Endothelial cell of umbilical vein (primary cell): Measurements from ENCODE around the gene TSPAN14. TPM values are rescaled to one million over a fixed set of nuclear protein-coding genes. Genes with fewer than 3 reads are reported as not detected.
A peak's percentile ranks its signal among the peaks of the same experiment; 100 is the strongest.

Experiments
- BruUV-seq: library from RNA; stranded (reverse); fragments of 400-500 nt; replicated peaks from 2 replicates; lab custom pipeline; 2021; lab: Mats Ljungman, UMichigan
- CTCF ChIA-PET: fragments of 300-600, 350-600 bp; sonication (Branson Sonifier 250); formaldehyde crosslinking; loops from one replicate; lab custom pipeline; 2021; ENCODE audit warnings: antibody characterized with exemption, inconsistent platforms; lab: Charles Lee
- POLR2A ChIA-PET: fragments of 300-600, 350-600 bp; sonication (Branson Sonifier 250); formaldehyde crosslinking; loops from one replicate; lab custom pipeline; 2021; ENCODE audit warnings: antibody characterized with exemption, inconsistent platforms; lab: Charles Lee
- DNase-seq: peaks from one replicate; pipeline ENCODE4 v3.0.0-alpha.2; 2011; ENCODE audit warnings: low read depth, low spot score
- FAIRE-seq: peaks from 2 replicates; lab custom pipeline; 2011; peaks lifted over from hg19 to GRCh38; lab: Jason Lieb, UNC
- H2AFZ ChIP-seq: 2 replicates; pipeline ENCODE4 v1.6.0; 2012; ENCODE audit warnings: low read depth, low read length, control low read depth, inconsistent platforms
- H3K27ac ChIP-seq: 2 replicates; pipeline ENCODE4 v1.5.1; 2011; ENCODE audit warnings: low read depth, mild to moderate bottlenecking, control low read depth, low read length, moderate library complexity; ENCODE audit not compliant: insufficient read depth
- H3K27me3 ChIP-seq, 2 experiments: 2 replicates each; pipeline versions ENCODE4 v1.6.0 to v1.6.1; 2011; ENCODE audit warnings: low read length in 2 of 2, mixed read lengths in 1 of 2; ENCODE audit not compliant: control insufficient read depth in 2 of 2, insufficient read depth in 2 of 2
- H3K36me3 ChIP-seq, 2 experiments: 2 replicates in 1 of 2; 3 replicates in 1 of 2; pipeline ENCODE4 v1.5.1; 2011; ENCODE audit warnings: low read length in 2 of 2, mild to moderate bottlenecking in 1 of 2, moderate library complexity in 1 of 2; ENCODE audit not compliant: control insufficient read depth in 2 of 2, insufficient read depth in 2 of 2; ENCODE audit errors: extremely low read depth in 1 of 2
- H3K4me1 ChIP-seq: 3 replicates; pipeline ENCODE4 v1.5.1; 2011; ENCODE audit warnings: mild to moderate bottlenecking, low read length; ENCODE audit not compliant: control insufficient read depth, insufficient read depth; ENCODE audit errors: extremely low read depth
- H3K4me2 ChIP-seq: 2 replicates; pipeline ENCODE4 v1.6.1; 2011; ENCODE audit warnings: low read length, control low read depth, mixed read lengths; ENCODE audit not compliant: insufficient read depth
- H3K4me3 ChIP-seq, 3 experiments: fragments of 200-600 bp in 1 of 3; sonication (generic), shearing (Covaris generic) in 1 of 3; replicated peaks in 1 of 3; 2 replicates each; pipeline ENCODE4 v1.5.1; 2011 to 2016; ENCODE audit warnings: control low read depth in 3 of 3, low read length in 3 of 3, mild to moderate bottlenecking in 2 of 3, inconsistent platforms in 1 of 3, low read depth in 1 of 3, moderate library complexity in 1 of 3; ENCODE audit not compliant: insufficient read depth in 1 of 3
- H3K79me2 ChIP-seq: 2 replicates; pipeline ENCODE4 v1.6.0; 2012; ENCODE audit warnings: low read length, inconsistent platforms; ENCODE audit not compliant: control insufficient read depth, insufficient read depth
- H3K9ac ChIP-seq: replicated peaks from 2 replicates; pipeline ENCODE3; 2011; ENCODE audit warnings: low read length, control low read depth; ENCODE audit not compliant: insufficient read depth; ENCODE audit errors: extremely low read depth
- H3K9me1 ChIP-seq: replicated peaks from 3 replicates; pipeline ENCODE4 v1.6.0; 2011; ENCODE audit warnings: mild to moderate bottlenecking, low read length; ENCODE audit not compliant: control insufficient read depth, insufficient read depth; ENCODE audit errors: extremely low read depth
- H3K9me3 ChIP-seq: replicated peaks from 2 replicates; pipeline ENCODE4 v1.5.1; 2012; ENCODE audit warnings: low read length, inconsistent platforms; ENCODE audit not compliant: control insufficient read depth, insufficient read depth
- H4K20me1 ChIP-seq: replicated peaks from 2 replicates; pipeline ENCODE3; 2011; ENCODE audit warnings: mild to moderate bottlenecking, low read length; ENCODE audit not compliant: control insufficient read depth, insufficient read depth; ENCODE audit errors: extremely low read depth
- CTCF ChIP-seq, 2 donors: IDR thresholded peaks; 1 replicate in 1 of 2; 2 replicates in 1 of 2; pipeline ENCODE4 v1.5.1; 2011; ENCODE audit warnings: low read length in 2 of 2, mild to moderate bottlenecking in 2 of 2, moderate library complexity in 2 of 2, control low read depth in 1 of 2, inconsistent platforms in 1 of 2, low read depth in 1 of 2; ENCODE audit not compliant: insufficient read depth in 1 of 2; ENCODE audit errors: extremely low read depth in 1 of 2
- EZH2 ChIP-seq: IDR thresholded peaks from 2 replicates; pipeline ENCODE4 v1.6.1; 2012; ENCODE audit warnings: borderline replicate concordance, low read depth, mild to moderate bottlenecking, moderate library complexity, low read length, inconsistent platforms; ENCODE audit not compliant: severe bottlenecking
- FOS ChIP-seq: IDR thresholded peaks from 2 replicates; pipeline ENCODE4 v1.6.1; 2011; ENCODE audit warnings: mild to moderate bottlenecking, low read length, moderate library complexity, borderline replicate concordance; ENCODE audit not compliant: insufficient read depth
- GATA2 ChIP-seq: IDR thresholded peaks from 2 replicates; pipeline ENCODE4 v1.7.0; 2011; ENCODE audit warnings: low read depth, mild to moderate bottlenecking, moderate library complexity, mixed read lengths, low read length; ENCODE audit not compliant: insufficient read length, insufficient read depth
- JUN ChIP-seq: IDR thresholded peaks from 2 replicates; pipeline ENCODE4 v1.6.1; 2011; ENCODE audit warnings: borderline replicate concordance, low read depth; ENCODE audit not compliant: insufficient read length, insufficient read depth
- MYC ChIP-seq: IDR thresholded peaks from one replicate; pipeline ENCODE4 v1.6.1; 2011; ENCODE audit warnings: mild to moderate bottlenecking, low read depth, low read length
- POLR2A ChIP-seq: IDR thresholded peaks from 2 replicates; pipeline ENCODE4 v1.6.1; 2012; ENCODE audit warnings: low read depth, mild to moderate bottlenecking, control low read depth, low read length
- POLR2AphosphoS5 ChIP-seq: IDR thresholded peaks from 2 replicates; pipeline ENCODE4 v1.6.1; 2012; ENCODE audit warnings: low read depth, mild to moderate bottlenecking, control low read depth, low read length, moderate library complexity; ENCODE audit not compliant: insufficient read depth
- dilution Hi-C: fragments of 300-500 bp; cut with MboI; formaldehyde crosslinking; loops from one replicate; pipeline ENCODE4 v1.15.0; 2019; ENCODE audit warnings: low sequenced_read_pairs; ENCODE audit not compliant: extremely low pct_ligation_motif_present
- intact Hi-C: fragments of 100-400 bp; cut with micrococcal nuclease; formaldehyde crosslinking; loops from one replicate; pipeline ENCODE4 v1.10.0; 2022
- polyA plus RNA-seq, 4 experiments: library from polyadenylated mRNA; depleted of rRNA in 3 of 4; stranded (reverse) in 3 of 4; unstranded in 1 of 4; fragments of >200 nt; gene quantifications; 2 replicates each; pipeline versions ENCODE4 v1.2.1 to v1.2.3, GENCODE V29; 2011 to 2012; ENCODE audit warnings: missing spikeins in 1 of 4
- total RNA-seq: library from RNA; stranded (reverse); gene quantifications from 2 replicates; pipeline ENCODE4 v1.2.3, GENCODE V29; 2021
- TF ChIP-seq, protein P1 (sequence below): IDR thresholded peaks from 2 replicates; pipeline ENCODE4 v1.6.1; 2011; ENCODE audit not compliant: insufficient read depth, insufficient read length

TSPAN14 gene
- total and polyA plus RNA-seq, 2 donors (not counting 3 experiments of a cell fraction or from before 2014, with no cell fraction given) = 210 to 242 TPM

DNA sequence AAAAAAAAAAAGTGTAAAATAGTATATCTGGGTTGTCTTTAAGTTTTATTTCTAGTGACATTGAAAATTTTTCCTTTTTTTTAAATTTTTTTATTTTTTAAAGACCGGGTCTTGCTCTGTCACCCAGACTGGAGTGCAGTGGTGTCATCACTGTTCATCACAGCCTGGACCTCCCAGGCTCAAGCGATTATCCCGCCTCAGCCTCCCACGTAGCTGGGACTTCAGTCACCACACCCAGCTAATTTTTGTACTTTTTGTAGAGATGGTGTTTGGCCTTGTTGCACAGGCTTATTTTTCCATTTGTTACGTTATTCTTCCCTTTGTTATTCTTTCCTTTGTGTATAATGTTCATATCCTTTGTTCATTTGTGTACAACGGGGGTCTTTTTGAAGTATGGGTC is 30.1 kb downstream of the TSPAN14 start:
- H3K9me1 ChIP-seq = no peaks in the 10 kb centered on the region
- H3K79me2 ChIP-seq = peaks cover 95% of the 10 kb centered on the region
- CTCF ChIA-PET = interaction anchor here (0.6 to 2.2 kb wide), 7 partner anchors 9 to 21 kb away, joined by 3 to 13 read pairs (median 4); no protein-coding TSS in a partner anchor
- H2AFZ ChIP-seq = no peak overlapping the region
- no peak for TF ChIP-seq JUN
- TF ChIP-seq, protein P1, sequence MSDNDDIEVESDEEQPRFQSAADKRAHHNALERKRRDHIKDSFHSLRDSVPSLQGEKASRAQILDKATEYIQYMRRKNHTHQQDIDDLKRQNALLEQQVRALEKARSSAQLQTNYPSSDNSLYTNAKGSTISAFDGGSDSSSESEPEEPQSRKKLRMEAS = no peak
- no peak for TF ChIP-seq POLR2A
- no peak for TF ChIP-seq MYC
- BruUV-seq = no TSS peak
- H3K9me3 ChIP-seq = no peaks in the 10 kb centered on the region
- H3K4me2 ChIP-seq = no peak overlapping the region
- no peaks in the 10 kb centered on the region for H3K27me3 ChIP-seq
- H3K36me3 ChIP-seq = peaks cover 4 to 11% of the 10 kb centered on the region in 2 experiments
- DNase-seq (no peak), FAIRE-seq (no peak)
- H4K20me1 ChIP-seq = peaks cover 19% of the 10 kb centered on the region
- no peak overlapping the region for H3K4me3 ChIP-seq
- intact Hi-C loops (no loop called here), dilution Hi-C loops (no loop called here)
- POLR2A ChIA-PET = interaction anchor here (0.7 to 0.8 kb wide), 2 partner anchors 17 to 22 kb away, joined by 3 read pairs; no protein-coding TSS in a partner anchor
- H3K9ac ChIP-seq = no peak overlapping the region
- no peak overlapping the region for H3K27ac ChIP-seq
- H3K4me1 ChIP-seq = peaks cover 32% of the 10 kb centered on the region

GRCh38 chr10:80484676-80485075 is 30.6 kb downstream of the TSPAN14 start:
- H3K27ac ChIP-seq = no peak overlapping the region
- H3K36me3 ChIP-seq = peaks cover 8 to 15% of the 10 kb centered on the region in 2 experiments
- CTCF ChIA-PET = interaction anchor here (0.8 to 2.2 kb wide), 5 partner anchors 10 to 21 kb away, joined by 3 to 13 read pairs (median 4); no protein-coding TSS in a partner anchor
- TF ChIP-seq GATA2 = no peak
- no peak for TF ChIP-seq POLR2AphosphoS5
- TF ChIP-seq CTCF (IDR thresholded peaks at IDR 0.05; ENCODE audit: extremely low read depth in 1 of 2, insufficient read depth in 1 of 2, low read depth in 1 of 2, low read length in 2 of 2) = no peak
- TF ChIP-seq FOS = no peak
- TF ChIP-seq POLR2A = no peak
- TF ChIP-seq, protein P1 = no peak
- TF ChIP-seq EZH2 = no peak
- no peak for TF ChIP-seq JUN
- TF ChIP-seq MYC = no peak
- no peaks in the 10 kb centered on the region for H3K27me3 ChIP-seq
- peaks cover 19% of the 10 kb centered on the region for H4K20me1 ChIP-seq
- H3K4me2 ChIP-seq = no peak overlapping the region
- no peak for DNase-seq
- H3K4me3 ChIP-seq = no peak overlapping the region
- BruUV-seq = no TSS peak
- H3K9ac ChIP-seq = no peak overlapping the region
- intact Hi-C loops = loop anchor here (1.0 kb wide), 1 partner anchor 13 kb away; no protein-coding TSS in a partner anchor
- FAIRE-seq = peak; percentile 59
- POLR2A ChIA-PET = no interaction called here
- peaks cover 98% of the 10 kb centered on the region for H3K79me2 ChIP-seq
- H2AFZ ChIP-seq = no peak overlapping the region
- no peaks in the 10 kb centered on the region for H3K9me1 ChIP-seq
- peaks cover 32% of the 10 kb centered on the region for H3K4me1 ChIP-seq
- dilution Hi-C loops = no loop called here
- no peaks in the 10 kb centered on the region for H3K9me3 ChIP-seq
